Activated CD8-positive, alpha-beta memory T cell treated with anti-CD3 and anti-CD28 coated beads, Interleukin-2, amount 50 U/mL, for 1 hour (primary cell): ENCODE results near the gene GATAD2A.

Experiments
- DNase-seq: peaks from one replicate; pipeline ENCODE4 v3.0.0-alpha.2; 2020; ENCODE audit errors: extremely low read depth

Gene GATAD2A

GRCh38 chr19:19547674-19548336, 142.3 kb downstream of the GATAD2A start:
- DNase-seq = no peak

GRCh38 chr19:19548915-19549759, 143.7 kb downstream of the GATAD2A start:
- DNase-seq = no peak

GRCh38 chr19:19549804-19550464, 144.5 kb downstream of the GATAD2A start:
- no peak for DNase-seq

- no peak for DNase-seq
Observed at GRCh38 chr19:19550485-19550929, 145.0 kb downstream of the GATAD2A start.

- no peak for DNase-seq
Observed at GRCh38 chr19:19550972-19551852, 145.7 kb downstream of the GATAD2A start.

- no peak for DNase-seq
Observed at GRCh38 chr19:19551853-19552192, 146.3 kb downstream of the GATAD2A start.

GRCh38 chr19:19552798-19553197, 147.3 kb downstream of the GATAD2A start:
- DNase-seq = no peak

- no peak for DNase-seq
Observed at GRCh38 chr19:19553670-19554069, 148.2 kb downstream of the GATAD2A start.

GRCh38 chr19:19554074-19555023, 148.9 kb downstream of the GATAD2A start:
- DNase-seq = no peak

- DNase-seq = no peak
Observed at GRCh38 chr19:19558055-19558454, 152.6 kb downstream of the GATAD2A start.
